H9 (cell line): ENCODE data around the gene RAB27A. TPM values are rescaled to one million over a fixed set of nuclear protein-coding genes. Genes with fewer than 3 reads are reported as not detected.

Source experiments
- DNase-seq: peaks from one replicate; pipeline ENCODE4 v3.0.0-alpha.2; 2017
- H2AFZ ChIP-seq: one replicate; pipeline ENCODE4 v1.6.1; 2013; ENCODE audit warnings: mild to moderate bottlenecking, low read length, control low read depth, moderate library complexity
- H2AK5ac ChIP-seq: 2 replicates; pipeline ENCODE4 v1.6.1; 2013; ENCODE audit warnings: low read length, control low read depth, mixed read lengths; ENCODE audit not compliant: insufficient read length
- H2BK120ac ChIP-seq: one replicate; pipeline ENCODE4 v1.6.1; 2013; ENCODE audit warnings: low read depth, mild to moderate bottlenecking, low read length, control low read depth, inconsistent platforms; ENCODE audit not compliant: poor library complexity, severe bottlenecking
- H2BK12ac ChIP-seq: 2 replicates; pipeline ENCODE4 v1.6.1; 2013; ENCODE audit warnings: low read length, control low read depth, mixed read lengths, low read depth; ENCODE audit not compliant: insufficient read length
- H2BK15ac ChIP-seq: 2 replicates; pipeline ENCODE4 v1.6.1; 2013; ENCODE audit warnings: low read depth, low read length, control low read depth
- H2BK20ac ChIP-seq: one replicate; pipeline ENCODE4 v1.6.1; 2013; ENCODE audit warnings: low read depth, mild to moderate bottlenecking, low read length, control low read depth, inconsistent platforms; ENCODE audit not compliant: poor library complexity, severe bottlenecking
- H2BK5ac ChIP-seq: 2 replicates; pipeline ENCODE4 v1.6.1; 2013; ENCODE audit warnings: low read length, control low read depth, mixed read lengths; ENCODE audit not compliant: insufficient read length
- H3K14ac ChIP-seq: 2 replicates; pipeline ENCODE4 v1.6.1; 2013; ENCODE audit warnings: low read length, control low read depth; ENCODE audit not compliant: insufficient read depth
- H3K18ac ChIP-seq: 2 replicates; pipeline ENCODE4 v1.6.1; 2013; ENCODE audit warnings: low read depth, mild to moderate bottlenecking, mixed read lengths, low read length, control low read depth; ENCODE audit not compliant: insufficient read length
- H3K23ac ChIP-seq: 2 replicates; pipeline ENCODE4 v1.6.1; 2013; ENCODE audit warnings: low read length, control low read depth, mixed read lengths, low read depth; ENCODE audit not compliant: insufficient read length
- H3K23me2 ChIP-seq: 2 replicates; pipeline ENCODE4 v1.6.1; 2013; ENCODE audit warnings: low read depth, mild to moderate bottlenecking, mixed read lengths, low read length, control low read depth; ENCODE audit not compliant: insufficient read length, poor library complexity, severe bottlenecking
- H3K27ac ChIP-seq: 2 replicates; pipeline ENCODE4 v1.5.1; 2013; ENCODE audit warnings: low read length, control low read depth, mixed read lengths, low read depth; ENCODE audit not compliant: insufficient read length
- H3K27me3 ChIP-seq: 2 replicates; pipeline ENCODE4 v1.6.1; 2013; ENCODE audit warnings: low read length, control low read depth, inconsistent platforms; ENCODE audit not compliant: insufficient read depth
- H3K4ac ChIP-seq: 2 replicates; pipeline ENCODE4 v1.6.1; 2013; ENCODE audit warnings: low read depth, mild to moderate bottlenecking, control low read depth, inconsistent platforms, low read length, moderate library complexity
- H3K4me1 ChIP-seq: 2 replicates; pipeline ENCODE4 v1.6.1; 2013; ENCODE audit warnings: low read length, control low read depth, inconsistent platforms; ENCODE audit not compliant: insufficient read depth
- H3K4me2 ChIP-seq: 2 replicates; pipeline ENCODE4 v1.6.1; 2013; ENCODE audit warnings: low read length, control low read depth, mixed read lengths; ENCODE audit not compliant: insufficient read length, insufficient read depth
- H3K56ac ChIP-seq: 2 replicates; pipeline ENCODE4 v1.6.1; 2013; ENCODE audit warnings: low read depth, mild to moderate bottlenecking, mixed read lengths, low read length, control low read depth; ENCODE audit not compliant: insufficient read length
- H3K79me1 ChIP-seq: 2 replicates; pipeline ENCODE4 v1.6.1; 2013; ENCODE audit warnings: low read depth, mild to moderate bottlenecking, moderate library complexity, low read length, control low read depth, inconsistent platforms; ENCODE audit not compliant: insufficient read depth, poor library complexity, severe bottlenecking
- H3K79me2 ChIP-seq: 2 replicates; pipeline ENCODE4 v1.6.1; 2013; ENCODE audit warnings: low read length, control low read depth, inconsistent platforms; ENCODE audit not compliant: insufficient read depth
- H3K9ac ChIP-seq: 2 replicates; pipeline ENCODE4 v1.6.1; 2013; ENCODE audit warnings: low read length, control low read depth, mixed read lengths; ENCODE audit not compliant: insufficient read length; ENCODE audit errors: extremely low read depth
- H3K9me3 ChIP-seq: one replicate; pipeline ENCODE4 v1.6.1; 2013; ENCODE audit warnings: low read depth, low read length, inconsistent platforms; ENCODE audit not compliant: control insufficient read depth
- H3T11ph ChIP-seq: one replicate; pipeline ENCODE4 v1.6.1; 2013; ENCODE audit warnings: mild to moderate bottlenecking, low read length, control low read depth, inconsistent platforms
- H4K20me1 ChIP-seq: one replicate; pipeline ENCODE4 v1.6.1; 2013; ENCODE audit not compliant: control insufficient read depth, insufficient read length, insufficient read depth
- H4K5ac ChIP-seq: 2 replicates; pipeline ENCODE4 v1.6.1; 2013; ENCODE audit warnings: low read depth, mild to moderate bottlenecking, mixed read lengths, low read length, control low read depth; ENCODE audit not compliant: insufficient read length
- H4K8ac ChIP-seq: replicated peaks from 2 replicates; pipeline ENCODE4 v1.6.1; 2013; ENCODE audit warnings: low read length, control low read depth, mixed read lengths, low read depth; ENCODE audit not compliant: insufficient read length
- H4K91ac ChIP-seq: 2 replicates; pipeline ENCODE4 v1.6.1; 2013; ENCODE audit warnings: low read depth, mild to moderate bottlenecking, moderate library complexity, mixed read lengths, low read length, control low read depth; ENCODE audit not compliant: insufficient read length
- H3K27ac Mint-ChIP-seq, 3 experiments: 2 replicates in 2 of 3; 3 replicates in 1 of 3; pipeline ENCODE4 v1.8.0; 2020 to 2021; ENCODE audit warnings: mixed read lengths in 3 of 3, mild to moderate bottlenecking in 1 of 3, moderate library complexity in 1 of 3
- H3K27me3 Mint-ChIP-seq: 2 replicates; pipeline ENCODE4 v1.8.0; 2021; ENCODE audit warnings: low read depth, mild to moderate bottlenecking, moderate library complexity, mixed read lengths
- H3K36me3 Mint-ChIP-seq, 3 experiments: 2 replicates in 2 of 3; 3 replicates in 1 of 3; pipeline ENCODE4 v1.8.0; 2020 to 2021; ENCODE audit warnings: low read depth in 3 of 3, mixed read lengths in 3 of 3; ENCODE audit not compliant: insufficient read depth in 1 of 3
- H3K4me1 Mint-ChIP-seq, 2 experiments: 2 replicates each; pipeline ENCODE4 v1.8.0; 2020; ENCODE audit warnings: mixed read lengths in 2 of 2
- H3K4me3 Mint-ChIP-seq, 2 experiments: 2 replicates in 1 of 2; 3 replicates in 1 of 2; pipeline ENCODE4 v1.8.0; 2020 to 2021; ENCODE audit warnings: mild to moderate bottlenecking in 2 of 2, mixed read lengths in 2 of 2, moderate library complexity in 1 of 2
- H3K9me3 Mint-ChIP-seq, 2 experiments: 2 replicates in 1 of 2; 3 replicates in 1 of 2; pipeline ENCODE4 v1.8.0; 2020; ENCODE audit warnings: mild to moderate bottlenecking in 2 of 2, mixed read lengths in 2 of 2, moderate library complexity in 1 of 2
- total RNA-seq: library from RNA; stranded (reverse); gene quantifications from 2 replicates; pipeline ENCODE4 v1.2.1, GENCODE V29; 2021
- TF ChIP-seq, protein P1 (sequence below): fragments of 200-600 bp; sonication (generic); conservative IDR thresholded peaks from 3 replicates; pipeline ENCODE4 v1.8.0; 2021; ENCODE audit warnings: antibody characterized with exemption, mild to moderate bottlenecking

The RAB27A gene
- total RNA-seq, 1 experiment from 2014 or later, result 6.8 TPM

DNA sequence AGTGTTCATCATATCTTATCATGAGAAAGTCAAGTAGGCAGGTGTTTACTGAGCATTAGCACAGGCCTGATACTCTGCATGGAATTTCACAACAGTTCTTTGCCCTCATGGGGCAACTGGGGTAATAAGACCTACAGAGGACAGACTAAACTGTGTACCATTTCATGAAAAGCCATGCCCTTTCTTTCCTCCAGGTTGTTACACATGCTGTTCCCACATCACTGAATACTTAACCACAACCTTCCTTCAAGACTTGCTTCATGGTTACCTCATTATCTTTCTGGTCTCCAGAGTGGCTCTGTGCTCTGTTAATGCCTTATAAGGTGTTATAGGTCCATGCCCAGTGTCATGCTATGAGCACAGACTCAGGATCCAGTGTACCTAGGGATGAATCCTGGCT lies 64.7 kb downstream of the RAB27A start:
- Histone ChIP-seq H4K20me1 (no peaks in the 10 kb centered on the region), H3K4me1 (no peaks in the 10 kb centered on the region; the same call in 1 of the 2 replicates), H3K23ac (no peak overlapping the region), H2BK20ac (no peak overlapping the region), H3K23me2 (no peaks in the 10 kb centered on the region), H2AK5ac (no peak overlapping the region), H3K27ac (no peak overlapping the region), H2BK12ac (no peak overlapping the region), H3T11ph (no peak overlapping the region), H3K9me3 (no peaks in the 10 kb centered on the region), H4K91ac (no peak overlapping the region), H3K79me1 (no peaks in the 10 kb centered on the region), H3K79me2 (no peaks in the 10 kb centered on the region), H3K18ac (no peak overlapping the region), H2AFZ (no peak overlapping the region), H3K4ac (no peak overlapping the region), H3K27me3 (no peaks in the 10 kb centered on the region), H2BK120ac (no peak overlapping the region), H4K8ac (no peak overlapping the region), H2BK15ac (no peak overlapping the region), H3K14ac (no peak overlapping the region), H3K56ac (no peak overlapping the region), H3K4me2 (no peak overlapping the region), H2BK5ac (no peak overlapping the region), H4K5ac (no peak overlapping the region), H3K9ac (no peak overlapping the region)
- Mint-ChIP-seq H3K36me3 (no peaks in the 10 kb centered on the region; a peak in 1 of 7 replicates), H3K4me3 (no peak overlapping the region), H3K9me3 (no peaks in the 10 kb centered on the region), H3K4me1 (peaks cover 5 to 9% of the 10 kb centered on the region in 2 experiments), H3K27ac (no peak overlapping the region; a peak in 1 of 7 replicates), H3K27me3 (no peaks in the 10 kb centered on the region)
- TF ChIP-seq, protein P1, sequence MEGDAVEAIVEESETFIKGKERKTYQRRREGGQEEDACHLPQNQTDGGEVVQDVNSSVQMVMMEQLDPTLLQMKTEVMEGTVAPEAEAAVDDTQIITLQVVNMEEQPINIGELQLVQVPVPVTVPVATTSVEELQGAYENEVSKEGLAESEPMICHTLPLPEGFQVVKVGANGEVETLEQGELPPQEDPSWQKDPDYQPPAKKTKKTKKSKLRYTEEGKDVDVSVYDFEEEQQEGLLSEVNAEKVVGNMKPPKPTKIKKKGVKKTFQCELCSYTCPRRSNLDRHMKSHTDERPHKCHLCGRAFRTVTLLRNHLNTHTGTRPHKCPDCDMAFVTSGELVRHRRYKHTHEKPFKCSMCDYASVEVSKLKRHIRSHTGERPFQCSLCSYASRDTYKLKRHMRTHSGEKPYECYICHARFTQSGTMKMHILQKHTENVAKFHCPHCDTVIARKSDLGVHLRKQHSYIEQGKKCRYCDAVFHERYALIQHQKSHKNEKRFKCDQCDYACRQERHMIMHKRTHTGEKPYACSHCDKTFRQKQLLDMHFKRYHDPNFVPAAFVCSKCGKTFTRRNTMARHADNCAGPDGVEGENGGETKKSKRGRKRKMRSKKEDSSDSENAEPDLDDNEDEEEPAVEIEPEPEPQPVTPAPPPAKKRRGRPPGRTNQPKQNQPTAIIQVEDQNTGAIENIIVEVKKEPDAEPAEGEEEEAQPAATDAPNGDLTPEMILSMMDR, result no peak
- DNase-seq, result no peak
